ENCODE data around the gene DTNBP1. TPM values are rescaled to one million over a fixed set of nuclear protein-coding genes. Genes with fewer than 3 reads are reported as not detected.
A peak's percentile ranks its signal among the peaks of the same experiment; 100 is the strongest.

The DTNBP1 gene
- total RNA-seq, 1 donor from 2014 or later: 19.2 TPM

DNA sequence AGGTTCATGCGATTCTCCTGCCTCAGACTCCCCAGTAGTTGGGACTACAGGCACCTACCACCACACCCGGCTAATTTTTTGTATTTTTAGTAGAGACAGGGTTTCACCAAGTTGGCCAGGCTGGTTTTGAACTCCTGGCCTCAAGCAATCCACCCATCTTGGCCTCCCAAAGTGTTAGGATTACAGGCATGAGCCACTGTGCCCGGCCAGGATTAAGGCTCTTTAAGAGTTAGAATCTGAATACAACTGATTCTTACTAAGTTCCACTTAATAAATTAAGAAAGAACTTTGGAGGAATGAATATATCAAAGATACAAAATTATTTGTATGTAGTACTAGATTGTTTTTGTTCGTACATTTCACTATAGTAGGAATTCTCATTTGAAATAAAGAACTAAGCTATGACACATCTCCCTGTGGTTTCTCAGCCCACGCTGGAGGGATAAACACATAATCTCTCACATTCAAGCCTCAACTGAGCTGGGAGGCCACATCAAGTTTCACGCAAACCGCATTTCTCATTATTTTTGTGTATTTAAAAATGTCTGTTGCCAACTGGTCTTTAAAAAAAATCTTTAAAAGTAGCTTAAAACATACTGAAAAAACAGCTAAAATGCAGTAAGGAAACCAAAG, 34.2 kb downstream of the DTNBP1 start:
- H3K9me3 ChIP-seq (replicated peaks): no peaks in the 10 kb centered on the region
- no peaks in the 10 kb centered on the region for H3K27me3 ChIP-seq (ENCODE audit: low read depth)
- H3K4me1 ChIP-seq: no peaks in the 10 kb centered on the region
- intact Hi-C loops (cut with micrococcal nuclease): loop anchor here (10.0 kb wide), 2 partner anchors 124 to 1494 kb away; no protein-coding TSS in a partner anchor
- H3K27ac ChIP-seq (replicated peaks): no peak overlapping the region
- no peak for DNase-seq
- no peak overlapping the region for H3K4me3 ChIP-seq
- no peaks in the 10 kb centered on the region for H3K36me3 ChIP-seq
- TF ChIP-seq, protein P1, sequence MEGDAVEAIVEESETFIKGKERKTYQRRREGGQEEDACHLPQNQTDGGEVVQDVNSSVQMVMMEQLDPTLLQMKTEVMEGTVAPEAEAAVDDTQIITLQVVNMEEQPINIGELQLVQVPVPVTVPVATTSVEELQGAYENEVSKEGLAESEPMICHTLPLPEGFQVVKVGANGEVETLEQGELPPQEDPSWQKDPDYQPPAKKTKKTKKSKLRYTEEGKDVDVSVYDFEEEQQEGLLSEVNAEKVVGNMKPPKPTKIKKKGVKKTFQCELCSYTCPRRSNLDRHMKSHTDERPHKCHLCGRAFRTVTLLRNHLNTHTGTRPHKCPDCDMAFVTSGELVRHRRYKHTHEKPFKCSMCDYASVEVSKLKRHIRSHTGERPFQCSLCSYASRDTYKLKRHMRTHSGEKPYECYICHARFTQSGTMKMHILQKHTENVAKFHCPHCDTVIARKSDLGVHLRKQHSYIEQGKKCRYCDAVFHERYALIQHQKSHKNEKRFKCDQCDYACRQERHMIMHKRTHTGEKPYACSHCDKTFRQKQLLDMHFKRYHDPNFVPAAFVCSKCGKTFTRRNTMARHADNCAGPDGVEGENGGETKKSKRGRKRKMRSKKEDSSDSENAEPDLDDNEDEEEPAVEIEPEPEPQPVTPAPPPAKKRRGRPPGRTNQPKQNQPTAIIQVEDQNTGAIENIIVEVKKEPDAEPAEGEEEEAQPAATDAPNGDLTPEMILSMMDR (IDR thresholded peaks at IDR 0.05; ENCODE audit: borderline replicate concordance): no peak

DNA sequence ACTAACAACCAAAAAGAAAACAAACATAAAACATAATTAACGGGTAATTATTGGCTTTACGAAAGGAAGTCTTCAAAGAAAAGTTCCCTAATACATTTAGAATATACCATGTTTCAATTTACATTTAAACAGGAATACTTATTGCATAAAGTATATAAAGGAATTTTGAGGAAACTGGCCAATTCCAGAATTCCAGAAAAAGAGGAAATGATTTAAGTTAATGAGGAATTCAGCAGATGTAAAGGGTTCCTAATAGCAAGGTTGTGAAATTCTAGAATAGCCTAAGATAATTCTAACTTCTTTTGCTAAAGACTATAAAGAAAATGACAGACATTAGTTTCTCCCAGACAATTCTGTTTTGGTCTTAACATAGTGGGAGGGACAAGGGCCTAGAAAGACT, 35.0 kb downstream of the DTNBP1 start:
- Histone ChIP-seq H3K4me1 (peaks cover 6% of the 10 kb centered on the region), H3K27me3 (ENCODE audit: low read depth) (no peaks in the 10 kb centered on the region), H3K4me3 (no peak overlapping the region), H3K36me3 (no peaks in the 10 kb centered on the region), H3K9me3 (replicated peaks) (no peaks in the 10 kb centered on the region), H3K27ac (replicated peaks) (no peak overlapping the region)
- TF ChIP-seq, protein P1 (IDR thresholded peaks at IDR 0.05; ENCODE audit: borderline replicate concordance): no peak
- intact Hi-C loops (cut with micrococcal nuclease): loop anchor here (10.0 kb wide), 2 partner anchors 123 to 1493 kb away; no protein-coding TSS in a partner anchor
- DNase-seq: no peak

DNA sequence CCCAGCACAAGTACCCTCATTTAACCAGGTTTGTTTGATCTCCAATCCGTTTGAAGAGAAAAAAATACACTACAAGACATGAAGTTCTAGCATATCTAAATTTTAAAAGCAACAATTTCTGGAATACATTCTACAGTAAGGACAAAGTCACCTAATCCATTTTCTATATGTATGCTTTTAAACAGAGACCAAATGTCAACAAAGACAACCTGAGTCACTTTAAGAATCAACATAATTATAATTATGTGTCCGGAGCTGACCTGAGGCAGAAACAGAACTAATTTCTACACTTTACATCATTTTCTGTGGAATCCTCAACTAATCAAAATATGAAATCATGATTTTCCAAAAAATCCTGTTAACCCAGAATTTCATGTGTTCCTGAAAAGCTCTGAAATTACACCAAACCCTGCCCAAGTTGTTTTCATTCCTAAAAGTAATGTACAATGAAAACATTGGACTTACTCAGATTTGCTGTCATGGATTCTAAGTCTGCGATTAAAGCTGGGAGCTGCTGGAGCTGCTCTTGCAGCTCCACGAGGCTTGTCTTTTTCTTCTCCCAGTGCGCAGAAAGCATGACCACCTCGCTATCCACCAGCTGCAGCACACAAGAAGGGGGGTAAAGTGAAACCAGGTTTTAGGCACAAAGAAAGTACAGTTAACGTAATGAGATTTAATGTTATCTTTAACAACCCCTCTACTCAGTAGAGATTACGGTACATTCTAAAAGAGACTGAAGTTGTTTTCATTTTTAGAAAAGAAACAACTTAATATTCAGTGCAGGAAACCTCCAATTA, 35.8 kb downstream of the DTNBP1 start:
- DNase-seq: no peak
- intact Hi-C loops (cut with micrococcal nuclease): loop anchor here (10.0 kb wide), 2 partner anchors 122 to 1492 kb away; no protein-coding TSS in a partner anchor
- TF ChIP-seq, protein P1 (IDR thresholded peaks at IDR 0.05; ENCODE audit: borderline replicate concordance): no peak
- peaks cover 13% of the 10 kb centered on the region for H3K4me1 ChIP-seq
- no peak overlapping the region for H3K27ac ChIP-seq (replicated peaks)
- no peaks in the 10 kb centered on the region for H3K27me3 ChIP-seq (ENCODE audit: low read depth)
- H3K4me3 ChIP-seq: no peak overlapping the region
- no peaks in the 10 kb centered on the region for H3K9me3 ChIP-seq (replicated peaks)
- no peaks in the 10 kb centered on the region for H3K36me3 ChIP-seq

DNA sequence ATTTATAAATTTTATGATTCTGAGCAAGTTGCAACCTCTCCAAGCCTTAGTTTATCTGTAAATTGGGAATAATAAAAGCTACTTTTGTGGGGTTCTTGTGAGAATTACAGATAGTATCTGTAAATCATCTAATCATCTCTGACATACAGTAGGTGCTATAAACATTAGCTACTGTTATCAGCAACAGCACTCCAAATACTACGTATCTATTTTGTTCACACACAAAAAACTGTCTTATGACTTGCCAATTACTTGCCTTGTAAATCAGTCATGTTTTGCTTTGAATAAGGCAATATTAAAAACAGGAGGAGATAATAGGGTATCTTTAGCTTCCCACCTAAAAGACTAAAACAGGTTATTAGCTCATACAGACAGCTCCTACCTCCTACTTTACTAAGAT, 36.7 kb downstream of the DTNBP1 start:
- Histone ChIP-seq H3K27ac (replicated peaks) (no peak overlapping the region), H3K27me3 (ENCODE audit: low read depth) (no peaks in the 10 kb centered on the region), H3K36me3 (no peaks in the 10 kb centered on the region), H3K4me1 (peaks cover 23% of the 10 kb centered on the region), H3K9me3 (replicated peaks) (no peaks in the 10 kb centered on the region), H3K4me3 (no peak overlapping the region)
- DNase-seq: no peak
- intact Hi-C loops (cut with micrococcal nuclease): loop anchor here (10.0 kb wide), 2 partner anchors 121 to 1491 kb away; no protein-coding TSS in a partner anchor
- TF ChIP-seq, protein P1 (IDR thresholded peaks at IDR 0.05; ENCODE audit: borderline replicate concordance): no peak

DNA sequence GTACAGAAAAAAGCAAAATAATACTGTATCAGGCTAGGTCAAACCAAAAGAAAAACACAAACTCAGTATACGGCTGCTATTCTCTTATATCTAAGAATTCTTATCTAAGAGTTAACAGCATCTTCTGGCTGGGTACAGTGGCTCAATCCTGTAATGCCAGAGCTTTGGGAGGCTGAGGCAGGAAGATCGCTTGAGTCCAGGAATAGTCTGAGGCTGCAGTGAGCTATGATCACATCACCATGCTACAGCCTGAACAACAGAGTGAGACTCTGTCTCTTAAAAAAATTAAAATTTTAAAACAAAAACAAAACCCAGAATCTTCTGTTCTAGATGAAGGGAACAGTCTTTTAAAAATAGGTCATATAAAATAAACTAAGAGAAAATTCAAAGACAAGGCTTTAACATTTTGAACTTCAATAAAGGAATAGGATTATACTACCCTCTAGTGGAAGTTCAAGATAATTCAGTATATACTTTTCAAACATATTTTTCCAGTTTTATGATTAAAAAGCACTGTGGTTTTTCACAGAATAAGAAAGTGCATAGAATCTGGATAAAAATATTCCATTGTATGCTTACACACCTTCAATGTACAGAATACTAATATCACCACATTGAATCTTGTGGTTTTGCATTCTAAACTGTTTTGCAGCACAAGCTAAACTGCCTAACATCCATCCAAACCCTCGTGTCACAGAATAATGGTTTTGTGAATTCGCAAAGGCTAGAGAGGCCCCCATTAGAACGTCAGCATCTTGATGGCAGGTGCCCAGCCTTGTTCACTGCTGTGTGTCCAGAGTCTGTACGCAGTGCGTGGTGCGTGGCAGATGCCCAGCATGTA, 39.3 kb downstream of the DTNBP1 start:
- Histone ChIP-seq H3K4me3 (no peak overlapping the region), H3K4me1 (peaks cover 33% of the 10 kb centered on the region), H3K27me3 (ENCODE audit: low read depth) (no peaks in the 10 kb centered on the region), H3K36me3 (no peaks in the 10 kb centered on the region), H3K9me3 (replicated peaks) (no peaks in the 10 kb centered on the region), H3K27ac (replicated peaks) (peak overlapping the region; percentile 84)
- intact Hi-C loops (cut with micrococcal nuclease): loop anchor here (10.0 kb wide), 2 partner anchors 119 to 1489 kb away; no protein-coding TSS in a partner anchor
- TF ChIP-seq, protein P1 (IDR thresholded peaks at IDR 0.05; ENCODE audit: borderline replicate concordance): peak; percentile 88
- DNase-seq: no peak

Data from left ventricle myocardium inferior (tissue), 1 donor.